ENCODE data around the gene METTL9.

The METTL9 gene

DNA sequence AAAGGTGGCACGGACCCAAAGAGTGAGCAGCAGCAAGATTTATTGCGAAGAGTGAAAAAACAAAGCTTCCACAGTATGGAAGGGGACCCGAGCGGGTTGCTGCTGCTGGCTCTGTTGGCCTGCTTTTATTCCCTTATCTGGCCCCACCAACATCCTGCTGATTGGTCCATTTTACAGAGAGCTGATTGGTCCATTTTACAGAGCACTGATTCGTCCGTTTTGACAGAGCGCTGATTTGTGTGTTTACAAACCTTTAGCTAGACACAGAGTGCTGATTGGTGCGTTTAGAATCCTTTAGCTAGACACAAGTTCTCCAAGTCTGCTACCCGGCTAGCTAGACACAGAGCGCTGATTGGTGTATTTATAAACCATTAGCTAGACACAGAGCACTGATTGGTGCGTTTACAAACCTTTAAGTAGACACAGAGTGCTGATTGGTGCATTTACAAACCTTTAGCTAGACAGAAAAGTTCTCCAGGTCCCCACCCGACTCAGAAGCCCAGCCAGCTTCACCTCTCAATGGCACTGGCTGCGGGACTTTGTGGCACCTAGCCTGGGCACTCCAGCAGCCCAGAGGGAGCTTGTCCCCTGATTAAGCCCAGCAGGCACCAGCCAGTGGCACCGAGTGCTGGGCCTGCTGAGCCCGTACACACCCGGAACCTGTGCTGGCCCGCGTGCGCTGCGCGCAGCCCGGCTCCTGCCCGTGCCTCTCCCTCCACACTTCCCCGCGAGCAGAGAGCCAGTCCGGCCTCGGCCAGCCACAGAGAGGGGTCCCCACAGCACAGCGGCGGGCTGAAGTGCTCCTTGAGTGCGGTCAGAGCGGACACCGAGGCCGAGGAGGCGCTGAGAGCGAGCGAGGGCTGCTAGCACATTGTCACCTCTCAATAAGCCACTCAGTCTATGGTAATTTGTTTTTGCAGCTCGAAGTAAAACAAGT, 37.9 kb downstream of the METTL9 start:
- no peak overlapping the region for H3K4me3 ChIP-seq (ENCODE audit: control insufficient read depth in 1 of 7, extremely low read depth in 1 of 7, insufficient read depth in 4 of 7, low read depth in 2 of 7, low read length in 6 of 7)
- CTCF ChIA-PET = interaction anchor here (0.8 to 11.1 kb wide), 8 partner anchors 13 to 81 kb away, joined by 3 to 176 read pairs (median 4); no protein-coding TSS in a partner anchor
- H3K4me1 ChIP-seq (ENCODE audit: control extremely low read depth in 1 of 4, control insufficient read depth in 4 of 4, insufficient read depth in 4 of 4, low read length in 3 of 4) = peaks cover 0 to 11% (median 1%) of the 10 kb centered on the region in 4 experiments
- H3K9me3 ChIP-seq (ENCODE audit: control extremely low read depth in 1 of 5, control insufficient read depth in 4 of 5, insufficient read depth in 2 of 5, low read depth in 1 of 5, low read length in 4 of 5) = no peaks in the 10 kb centered on the region
- POLR2A ChIA-PET = interaction anchor here (0.5 to 0.8 kb wide), 3 partner anchors 11 to 314 kb away, joined by 3 to 4 read pairs (median 3); no protein-coding TSS in a partner anchor
- H3K36me3 ChIP-seq (ENCODE audit: control insufficient read depth in 4 of 4, insufficient read depth in 4 of 4, low read length in 3 of 4) = peaks cover 0 to 13% (median 8%) of the 10 kb centered on the region in 4 experiments
- H3K27me3 ChIP-seq (replicated peaks in 2 of 5; ENCODE audit: control insufficient read depth in 4 of 5, insufficient read depth in 5 of 5, low read length in 4 of 5) = no peaks in the 10 kb centered on the region
- 99% methylated on average over 34 of the region's 37 CpGs for WGBS (ENCODE audit: insufficient coverage)
- H3K27ac ChIP-seq (ENCODE audit: insufficient read depth in 1 of 2, low read depth in 1 of 2, low read length in 2 of 2, poor library complexity in 1 of 2, severe bottlenecking in 2 of 2) = no peak overlapping the region
- DNase-seq = no peak

DNA sequence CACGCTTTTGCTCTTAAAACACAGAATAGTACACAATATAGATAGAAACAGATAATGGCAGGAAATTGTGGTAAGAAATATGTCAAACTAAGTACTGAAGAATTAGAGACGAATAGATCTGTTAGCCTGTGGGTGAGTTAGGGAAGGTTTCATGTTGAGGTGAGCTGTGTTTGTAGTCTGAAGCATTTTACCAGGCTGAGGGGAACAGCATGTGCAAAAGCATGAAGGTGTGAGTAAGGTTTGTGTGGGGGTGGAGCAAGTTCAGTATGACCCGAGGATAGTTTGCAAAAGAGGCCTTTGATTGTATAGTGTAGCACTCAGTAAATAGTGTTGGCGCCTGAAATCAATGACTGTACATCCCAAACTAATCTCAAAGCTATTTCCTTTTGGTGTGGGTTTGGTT, 39.2 kb downstream of the METTL9 start:
- no peak for DNase-seq
- ChIA-PET POLR2A (interaction anchor here (0.6 kb wide), 1 partner anchor 16 kb away, joined by 3 read pairs; no protein-coding TSS in a partner anchor), CTCF (interaction anchor here (1.0 to 11.1 kb wide), 8 partner anchors 21 to 61 kb away, joined by 3 to 176 read pairs (median 5); no protein-coding TSS in a partner anchor)
- 18% methylated on average over 1 of the region's 4 CpGs for WGBS (ENCODE audit: insufficient coverage)
- no peak overlapping the region for H3K27ac ChIP-seq (ENCODE audit: insufficient read depth in 1 of 2, low read depth in 1 of 2, low read length in 2 of 2, poor library complexity in 1 of 2, severe bottlenecking in 2 of 2)
- peaks cover 0 to 13% (median 6%) of the 10 kb centered on the region in 4 experiments for H3K36me3 ChIP-seq (ENCODE audit: control insufficient read depth in 4 of 4, insufficient read depth in 4 of 4, low read length in 3 of 4)
- H3K27me3 ChIP-seq (replicated peaks in 2 of 5; ENCODE audit: control insufficient read depth in 4 of 5, insufficient read depth in 5 of 5, low read length in 4 of 5) = no peaks in the 10 kb centered on the region
- H3K4me1 ChIP-seq (ENCODE audit: control extremely low read depth in 1 of 4, control insufficient read depth in 4 of 4, insufficient read depth in 4 of 4, low read length in 3 of 4) = peaks cover 0 to 17% (median 2%) of the 10 kb centered on the region in 4 experiments
- H3K9me3 ChIP-seq (ENCODE audit: control extremely low read depth in 1 of 5, control insufficient read depth in 4 of 5, insufficient read depth in 2 of 5, low read depth in 1 of 5, low read length in 4 of 5) = no peaks in the 10 kb centered on the region
- H3K4me3 ChIP-seq (ENCODE audit: control insufficient read depth in 1 of 7, extremely low read depth in 1 of 7, insufficient read depth in 4 of 7, low read depth in 2 of 7, low read length in 6 of 7) = no peak overlapping the region

DNA sequence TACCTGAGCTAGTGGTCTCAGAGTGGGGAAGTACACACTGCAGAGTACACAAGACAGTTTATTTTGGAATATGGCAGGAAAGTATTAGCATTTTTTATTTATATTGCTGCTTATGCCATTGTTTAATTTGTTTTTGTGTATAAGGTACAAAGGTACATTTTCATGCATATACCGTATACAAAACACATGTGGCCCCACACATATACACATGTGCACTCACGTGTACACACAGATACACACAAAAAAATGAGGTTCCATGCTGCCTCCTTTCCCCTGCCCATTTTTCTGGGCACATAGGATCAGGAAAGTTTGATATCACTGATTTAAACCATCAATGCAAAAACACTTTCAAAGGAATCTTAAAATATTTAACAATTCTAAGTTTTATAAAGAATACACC, 40.1 kb downstream of the METTL9 start:
- Histone ChIP-seq H3K36me3 (ENCODE audit: control insufficient read depth in 4 of 4, insufficient read depth in 4 of 4, low read length in 3 of 4) (peaks cover 0 to 9% (median 4%) of the 10 kb centered on the region in 4 experiments), H3K9me3 (ENCODE audit: control extremely low read depth in 1 of 5, control insufficient read depth in 4 of 5, insufficient read depth in 2 of 5, low read depth in 1 of 5, low read length in 4 of 5) (no peaks in the 10 kb centered on the region), H3K27ac (ENCODE audit: insufficient read depth in 1 of 2, low read depth in 1 of 2, low read length in 2 of 2, poor library complexity in 1 of 2, severe bottlenecking in 2 of 2) (no peak overlapping the region), H3K4me3 (ENCODE audit: control insufficient read depth in 1 of 7, extremely low read depth in 1 of 7, insufficient read depth in 4 of 7, low read depth in 2 of 7, low read length in 6 of 7) (no peak overlapping the region), H3K4me1 (ENCODE audit: control extremely low read depth in 1 of 4, control insufficient read depth in 4 of 4, insufficient read depth in 4 of 4, low read length in 3 of 4) (peaks cover 0 to 22% (median 3%) of the 10 kb centered on the region in 4 experiments), H3K27me3 (replicated peaks in 2 of 5; ENCODE audit: control insufficient read depth in 4 of 5, insufficient read depth in 5 of 5, low read length in 4 of 5) (no peaks in the 10 kb centered on the region)
- CTCF ChIA-PET = interaction anchor here (0.9 to 11.1 kb wide), 10 partner anchors 13 to 79 kb away, joined by 3 to 176 read pairs (median 6); partner anchors contain the start of gene IGSF6
- DNase-seq = no peak
- 100% methylated on average over 1 of the region's 2 CpGs for WGBS (ENCODE audit: insufficient coverage)
- POLR2A ChIA-PET = no interaction called here

DNA sequence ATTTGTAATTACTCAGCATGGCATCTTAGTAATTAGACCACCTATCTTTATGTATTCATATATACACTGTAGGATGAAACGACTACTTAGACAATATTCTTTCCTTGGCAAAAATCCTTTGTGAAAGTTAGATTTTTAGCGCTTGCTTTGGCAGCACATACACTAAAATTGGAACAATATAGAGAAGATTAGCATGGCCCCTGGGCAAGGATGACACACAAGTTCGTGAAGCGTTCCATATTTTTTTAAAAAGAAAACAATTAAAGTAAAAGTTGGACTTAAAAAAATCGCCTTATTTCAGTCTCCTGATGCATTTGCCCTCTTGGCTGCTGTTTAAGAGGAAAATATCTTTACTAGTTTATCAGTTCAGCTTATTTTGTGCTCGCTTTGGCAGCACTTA, 42.5 kb downstream of the METTL9 start:
- POLR2A ChIA-PET = interaction anchor here (0.6 kb wide), 1 partner anchor 23 kb away, joined by 5 read pairs; no protein-coding TSS in a partner anchor
- CTCF ChIA-PET = interaction anchor here (0.9 to 11.1 kb wide), 7 partner anchors 10 to 75 kb away, joined by 3 to 176 read pairs (median 4); partner anchors contain the start of gene IGSF6
- H3K36me3 ChIP-seq (ENCODE audit: control insufficient read depth in 4 of 4, insufficient read depth in 4 of 4, low read length in 3 of 4) = peaks cover 0 to 9% (median 1%) of the 10 kb centered on the region in 4 experiments

GRCh38 chr16:21642861-21643260, 43.5 kb downstream of the METTL9 start:
- ChIA-PET CTCF (interaction anchor here (0.6 to 11.1 kb wide), 7 partner anchors 9 to 95 kb away, joined by 3 to 176 read pairs (median 4); partner anchors contain the start of gene IGSF6), POLR2A (no interaction called here)
- no peak for DNase-seq
- Histone ChIP-seq H3K4me3 (ENCODE audit: control insufficient read depth in 1 of 7, extremely low read depth in 1 of 7, insufficient read depth in 4 of 7, low read depth in 2 of 7, low read length in 6 of 7) (no peak overlapping the region), H3K9me3 (ENCODE audit: control extremely low read depth in 1 of 5, control insufficient read depth in 4 of 5, insufficient read depth in 2 of 5, low read depth in 1 of 5, low read length in 4 of 5) (no peaks in the 10 kb centered on the region), H3K27ac (ENCODE audit: insufficient read depth in 1 of 2, low read depth in 1 of 2, low read length in 2 of 2, poor library complexity in 1 of 2, severe bottlenecking in 2 of 2) (no peak overlapping the region), H3K4me1 (ENCODE audit: control extremely low read depth in 1 of 4, control insufficient read depth in 4 of 4, insufficient read depth in 4 of 4, low read length in 3 of 4) (peaks cover 7 to 47% (median 18%) of the 10 kb centered on the region in 4 experiments), H3K27me3 (replicated peaks in 2 of 5; ENCODE audit: control insufficient read depth in 4 of 5, insufficient read depth in 5 of 5, low read length in 4 of 5) (no peaks in the 10 kb centered on the region), H3K36me3 (ENCODE audit: control insufficient read depth in 4 of 4, insufficient read depth in 4 of 4, low read length in 3 of 4) (peaks cover 0 to 14% (median 3%) of the 10 kb centered on the region in 4 experiments)
- WGBS (ENCODE audit: insufficient coverage) = no CpG with 5 or more reads among the region's 7 CpGs

More for the DNA sequence above, 42.5 kb downstream of the METTL9 start:
- WGBS (ENCODE audit: insufficient coverage) = 100% methylated on average over 2 of the region's 6 CpGs
- DNase-seq = no peak
- H3K4me1 ChIP-seq (ENCODE audit: control extremely low read depth in 1 of 4, control insufficient read depth in 4 of 4, insufficient read depth in 4 of 4, low read length in 3 of 4) = peaks cover 7 to 44% (median 18%) of the 10 kb centered on the region in 4 experiments
- H3K9me3 ChIP-seq (ENCODE audit: control extremely low read depth in 1 of 5, control insufficient read depth in 4 of 5, insufficient read depth in 2 of 5, low read depth in 1 of 5, low read length in 4 of 5) = no peaks in the 10 kb centered on the region
- no peak overlapping the region for H3K27ac ChIP-seq (ENCODE audit: insufficient read depth in 1 of 2, low read depth in 1 of 2, low read length in 2 of 2, poor library complexity in 1 of 2, severe bottlenecking in 2 of 2)
- no peak overlapping the region for H3K4me3 ChIP-seq (ENCODE audit: control insufficient read depth in 1 of 7, extremely low read depth in 1 of 7, insufficient read depth in 4 of 7, low read depth in 2 of 7, low read length in 6 of 7)
- no peaks in the 10 kb centered on the region for H3K27me3 ChIP-seq (replicated peaks in 2 of 5; ENCODE audit: control insufficient read depth in 4 of 5, insufficient read depth in 5 of 5, low read length in 4 of 5)

- Histone ChIP-seq H3K4me3 (ENCODE audit: control insufficient read depth in 1 of 7, extremely low read depth in 1 of 7, insufficient read depth in 4 of 7, low read depth in 2 of 7, low read length in 6 of 7) (no peak overlapping the region), H3K36me3 (ENCODE audit: control insufficient read depth in 4 of 4, insufficient read depth in 4 of 4, low read length in 3 of 4) (peaks cover 0 to 16% (median 3%) of the 10 kb centered on the region in 4 experiments), H3K4me1 (ENCODE audit: control extremely low read depth in 1 of 4, control insufficient read depth in 4 of 4, insufficient read depth in 4 of 4, low read length in 3 of 4) (peaks cover 7 to 45% (median 19%) of the 10 kb centered on the region in 4 experiments), H3K27me3 (replicated peaks in 2 of 5; ENCODE audit: control insufficient read depth in 4 of 5, insufficient read depth in 5 of 5, low read length in 4 of 5) (no peaks in the 10 kb centered on the region), H3K9me3 (ENCODE audit: control extremely low read depth in 1 of 5, control insufficient read depth in 4 of 5, insufficient read depth in 2 of 5, low read depth in 1 of 5, low read length in 4 of 5) (no peaks in the 10 kb centered on the region), H3K27ac (ENCODE audit: insufficient read depth in 1 of 2, low read depth in 1 of 2, low read length in 2 of 2, poor library complexity in 1 of 2, severe bottlenecking in 2 of 2) (no peak overlapping the region)
- ChIA-PET CTCF (interaction anchor here (0.7 to 11.1 kb wide), 4 partner anchors 9 to 58 kb away, joined by 3 to 176 read pairs (median 10); partner anchors contain the start of gene IGSF6), POLR2A (no interaction called here)
- no peak for DNase-seq
- WGBS (ENCODE audit: insufficient coverage) = 95% methylated on average over 2 of the region's 3 CpGs
These were observed 44.4 kb downstream of the METTL9 start for GRCh38 chr16:21643785-21644184.
